Testis (tissue), 2 donors: ENCODE measurements around the gene POLR3G.

Experiments
- POLR2A ChIP-seq: fragments of 450-650 bp; IDR thresholded peaks from one replicate; pipeline ENCODE4 v1.6.1; 2017; ENCODE audit warnings: antibody characterized with exemption, mild to moderate bottlenecking, moderate library complexity
- TF ChIP-seq, protein P1 (sequence below), 3 experiments: fragments of 450-650 bp in 2 of 3; fragments of 200-600 bp in 1 of 3; sonication (generic) in 1 of 3; IDR thresholded peaks; one replicate each; pipeline ENCODE4 v1.5.1; 2016 to 2019; ENCODE audit warnings: antibody characterized with exemption in 3 of 3, mild to moderate bottlenecking in 2 of 3, moderate library complexity in 1 of 3

DNA sequence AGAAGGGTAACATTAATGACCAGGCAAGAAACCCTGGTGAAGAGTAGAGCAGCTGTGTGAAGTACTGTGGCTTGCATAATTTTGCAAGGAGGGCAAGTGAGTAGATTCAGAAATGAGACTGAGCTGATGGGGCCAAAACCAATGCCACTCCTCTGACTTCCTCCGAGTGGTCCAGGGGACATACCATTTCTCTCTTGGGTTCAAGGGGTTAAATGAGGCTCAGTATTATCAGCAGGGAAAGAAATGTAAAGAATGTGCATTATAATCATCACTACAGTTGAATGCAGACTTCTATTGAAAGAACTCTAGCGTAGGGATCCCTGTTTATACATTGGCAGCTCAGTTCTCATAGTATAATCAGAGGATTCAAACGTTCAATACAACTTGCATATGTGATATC, 9.9 kb downstream of the POLR3G start:
- no peak for TF ChIP-seq POLR2A
- TF ChIP-seq, protein P1, sequence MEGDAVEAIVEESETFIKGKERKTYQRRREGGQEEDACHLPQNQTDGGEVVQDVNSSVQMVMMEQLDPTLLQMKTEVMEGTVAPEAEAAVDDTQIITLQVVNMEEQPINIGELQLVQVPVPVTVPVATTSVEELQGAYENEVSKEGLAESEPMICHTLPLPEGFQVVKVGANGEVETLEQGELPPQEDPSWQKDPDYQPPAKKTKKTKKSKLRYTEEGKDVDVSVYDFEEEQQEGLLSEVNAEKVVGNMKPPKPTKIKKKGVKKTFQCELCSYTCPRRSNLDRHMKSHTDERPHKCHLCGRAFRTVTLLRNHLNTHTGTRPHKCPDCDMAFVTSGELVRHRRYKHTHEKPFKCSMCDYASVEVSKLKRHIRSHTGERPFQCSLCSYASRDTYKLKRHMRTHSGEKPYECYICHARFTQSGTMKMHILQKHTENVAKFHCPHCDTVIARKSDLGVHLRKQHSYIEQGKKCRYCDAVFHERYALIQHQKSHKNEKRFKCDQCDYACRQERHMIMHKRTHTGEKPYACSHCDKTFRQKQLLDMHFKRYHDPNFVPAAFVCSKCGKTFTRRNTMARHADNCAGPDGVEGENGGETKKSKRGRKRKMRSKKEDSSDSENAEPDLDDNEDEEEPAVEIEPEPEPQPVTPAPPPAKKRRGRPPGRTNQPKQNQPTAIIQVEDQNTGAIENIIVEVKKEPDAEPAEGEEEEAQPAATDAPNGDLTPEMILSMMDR (IDR thresholded peaks at IDR 0.05): no peak
